GM21423 (cell line): ENCODE measurements around the gene EPS8.
A peak's percentile ranks its signal among the peaks of the same experiment; 100 is the strongest.
"Not testable (repeated sequence)": the region's sequence is repeated elsewhere in the genome, so short reads cannot be mapped to it uniquely, and the experiment has no call there.

Experiments used
- ATAC-seq: cut with Tn5 transposase; IDR thresholded peaks from one replicate; pipeline ENCODE4 v1.9.1; 2021; ENCODE audit warnings: mild to moderate bottlenecking, moderate library complexity; ENCODE audit not compliant: unreplicated experiment

EPS8 gene

GRCh38 chr12:15650399-15651128 lies 138.6 kb downstream of the EPS8 start:
- no peak for ATAC-seq

GRCh38 chr12:15649347-15649746 lies 139.8 kb downstream of the EPS8 start:
- ATAC-seq = no peak

- no peak for ATAC-seq
Observed at GRCh38 chr12:15648558-15648957, 140.6 kb downstream of the EPS8 start.

- no peak for ATAC-seq
Observed at GRCh38 chr12:15646581-15646980, 142.6 kb downstream of the EPS8 start.

- ATAC-seq = no peak
Observed at GRCh38 chr12:15644700-15645099, 144.5 kb downstream of the EPS8 start.

- no peak for ATAC-seq
Observed at GRCh38 chr12:15638231-15638630, 151.0 kb downstream of the EPS8 start.

- ATAC-seq = no peak
Observed at GRCh38 chr12:15636060-15636890, 152.9 kb downstream of the EPS8 start.

- ATAC-seq = no peak
Observed at GRCh38 chr12:15634010-15634683, 155.0 kb downstream of the EPS8 start.

- ATAC-seq = no peak
Observed at GRCh38 chr12:15633201-15633600, 156.0 kb downstream of the EPS8 start.

- ATAC-seq = no peak
Observed at GRCh38 chr12:15632708-15633107, 156.5 kb downstream of the EPS8 start.

- ATAC-seq = no peak
Observed at GRCh38 chr12:15631007-15631715, 158.0 kb downstream of the EPS8 start.

GRCh38 chr12:15629761-15630160 lies 159.4 kb downstream of the EPS8 start:
- no peak for ATAC-seq

- ATAC-seq = peak; percentile 48
Observed at GRCh38 chr12:15629108-15629507, 160.1 kb downstream of the EPS8 start.

GRCh38 chr12:15627995-15628945 lies 160.9 kb downstream of the EPS8 start:
- no peak for ATAC-seq

GRCh38 chr12:15625075-15625474 lies 164.1 kb downstream of the EPS8 start:
- ATAC-seq = no peak

- no peak for ATAC-seq
Observed at GRCh38 chr12:15620741-15621539, 168.2 kb downstream of the EPS8 start.

GRCh38 chr12:15616495-15616894 lies 172.7 kb downstream of the EPS8 start:
- ATAC-seq = not testable (repeated sequence)

- no peak for ATAC-seq
Observed at GRCh38 chr12:15613981-15614380, 175.2 kb downstream of the EPS8 start.

- no peak for ATAC-seq
Observed at GRCh38 chr12:15608941-15609340, 180.2 kb downstream of the EPS8 start.
